Head of caudate nucleus (tissue), 42 donors: ENCODE results near the gene C1RL.
"Not testable (repeated sequence)": the region's sequence is repeated elsewhere in the genome, so short reads cannot be mapped to it uniquely, and the experiment has no call there.

ENCODE experiments used
- DNase-seq, 42 donors: peaks; one replicate each; pipeline versions ENCODE4 v3.0.0 to v3.0.0-alpha.2; 2020 to 2021; ENCODE audit warnings: mixed read lengths in 7 of 42
- intact Hi-C: fragments of 100-400 bp; cut with DNase I; formaldehyde crosslinking; loops from one replicate; pipeline ENCODE4 v1.15.0; 2022

Gene C1RL

GRCh38 chr12:7121324-7121723 is 12.3 kb upstream of the C1RL start:
- no peak for DNase-seq
- intact Hi-C loops = no loop called here

- DNase-seq = no peak
These were observed 11.2 kb upstream of the C1RL start for GRCh38 chr12:7120166-7120565.

GRCh38 chr12:7118881-7119280 is 9.9 kb upstream of the C1RL start:
- intact Hi-C loops = no loop called here
- DNase-seq = no peak

More at GRCh38 chr12:7120166-7120565, 11.2 kb upstream of the C1RL start:
- intact Hi-C loops = no loop called here

GRCh38 chr12:7117670-7118069 is 8.7 kb upstream of the C1RL start:
- intact Hi-C loops = no loop called here
- no peak for DNase-seq

- no peak for DNase-seq
- intact Hi-C loops = no loop called here
These were observed 7.9 kb upstream of the C1RL start for GRCh38 chr12:7116916-7117315.

- no peak for DNase-seq
- intact Hi-C loops = no loop called here
These were observed 7.2 kb upstream of the C1RL start for GRCh38 chr12:7116196-7116595.

GRCh38 chr12:7114851-7115250 is 5.8 kb upstream of the C1RL start:
- intact Hi-C loops = loop anchor here (5.0 kb wide), 1 partner anchor 168 kb away; no protein-coding TSS in a partner anchor
- DNase-seq = no peak

- intact Hi-C loops = loop anchor here (5.0 kb wide), 1 partner anchor 167 kb away; no protein-coding TSS in a partner anchor
- peak in 1 of 42 donors; percentile 17 for DNase-seq
These were observed 5.0 kb upstream of the C1RL start for GRCh38 chr12:7114008-7114407.

GRCh38 chr12:7113389-7113871 is 4.4 kb upstream of the C1RL start:
- intact Hi-C loops = loop anchor here (5.0 kb wide), 1 partner anchor 166 kb away; no protein-coding TSS in a partner anchor
- peak in 14 of 42 donors; percentile 18 to 62 (median 34) for DNase-seq

- intact Hi-C loops = loop anchor here (5.0 kb wide), 1 partner anchor 165 kb away; no protein-coding TSS in a partner anchor
These were observed 3.0 kb upstream of the C1RL start for GRCh38 chr12:7112041-7112440.

GRCh38 chr12:7110661-7111060 is 1.6 kb upstream of the C1RL start:
- peak in 1 of 42 donors; percentile 9 for DNase-seq
- intact Hi-C loops = loop anchor here (5.0 kb wide), 1 partner anchor 163 kb away; no protein-coding TSS in a partner anchor

More at GRCh38 chr12:7112041-7112440, 3.0 kb upstream of the C1RL start:
- no peak for DNase-seq

- intact Hi-C loops = no loop called here
- peak in 1 of 42 donors; percentile 23 for DNase-seq
These were observed 532 bp upstream of the C1RL start for GRCh38 chr12:7109572-7109920.

GRCh38 chr12:7108003-7108795 is 815 bp downstream of the C1RL start:
- intact Hi-C loops = no loop called here
- DNase-seq = peak in 25 of 42 donors; percentile 18 to 59 (median 38)

- intact Hi-C loops = no loop called here
- peak in 1 of 42 donors; percentile 31 for DNase-seq
These were observed 1.4 kb downstream of the C1RL start for GRCh38 chr12:7107636-7108002.

GRCh38 chr12:7107181-7107580 is 1.8 kb downstream of the C1RL start:
- DNase-seq = peak in 1 of 42 donors; percentile 2
- intact Hi-C loops = not testable (repeated sequence)

- DNase-seq = no peak
- intact Hi-C loops = no loop called here
These were observed 2.9 kb downstream of the C1RL start for GRCh38 chr12:7106082-7106481.

- intact Hi-C loops = no loop called here
- peak in 1 of 42 donors; percentile 24 for DNase-seq
These were observed 5.0 kb downstream of the C1RL start for GRCh38 chr12:7103837-7104584.

- DNase-seq = no peak
- intact Hi-C loops = no loop called here
These were observed 6.4 kb downstream of the C1RL start for GRCh38 chr12:7102582-7102981.

- intact Hi-C loops = no loop called here
- DNase-seq = peak in 2 of 42 donors; percentile 17 to 18
These were observed 7.3 kb downstream of the C1RL start for GRCh38 chr12:7101694-7102131.
